ENCODE results near the gene SULF2.
"Not testable (repeated sequence)": the region's sequence is repeated elsewhere in the genome, so short reads cannot be mapped to it uniquely, and the experiment has no call there.

Gene SULF2

GRCh38 chr20:47814632-47815415 is 29.5 kb upstream of the SULF2 start:
- no peak for DNase-seq (ENCODE audit: extremely low spot score)
- POLR2A ChIA-PET, result no interaction called here
- CTCF ChIA-PET, result no interaction called here
- TF ChIP-seq CTCF (IDR thresholded peaks at IDR 0.05; ENCODE audit: control extremely low read depth, extremely low read depth, low read depth, missing control alignments), result no peak

GRCh38 chr20:47810721-47811347 is 25.6 kb upstream of the SULF2 start:
- CTCF ChIA-PET, result no interaction called here
- DNase-seq (ENCODE audit: extremely low spot score), result no peak
- no peak for TF ChIP-seq CTCF (IDR thresholded peaks at IDR 0.05; ENCODE audit: control extremely low read depth, extremely low read depth, low read depth, missing control alignments)
- POLR2A ChIA-PET, result no interaction called here

GRCh38 chr20:47810116-47810677 is 24.9 kb upstream of the SULF2 start:
- TF ChIP-seq CTCF (IDR thresholded peaks at IDR 0.05; ENCODE audit: control extremely low read depth, extremely low read depth, low read depth, missing control alignments), result no peak
- ChIA-PET POLR2A (no interaction called here), CTCF (interaction anchor here (0.9 kb wide), 1 partner anchor 24 kb away, joined by 3 read pairs; no protein-coding TSS in a partner anchor)

GRCh38 chr20:47809161-47809960 is 24.1 kb upstream of the SULF2 start:
- CTCF ChIA-PET, result interaction anchor here (0.9 to 1.6 kb wide), 3 partner anchors 9 to 811 kb away, joined by 3 to 5 read pairs (median 3); no protein-coding TSS in a partner anchor
- POLR2A ChIA-PET, result no interaction called here
- DNase-seq (ENCODE audit: extremely low spot score), result no peak
- no peak for TF ChIP-seq CTCF (IDR thresholded peaks at IDR 0.05; ENCODE audit: control extremely low read depth, extremely low read depth, low read depth, missing control alignments)

More at GRCh38 chr20:47810116-47810677, 24.9 kb upstream of the SULF2 start:
- DNase-seq (ENCODE audit: extremely low spot score), result no peak

- no peak for TF ChIP-seq CTCF (IDR thresholded peaks at IDR 0.05; ENCODE audit: control extremely low read depth, extremely low read depth, low read depth, missing control alignments)
- ChIA-PET POLR2A (no interaction called here), CTCF (interaction anchor here (1.3 kb wide), 1 partner anchor 20 kb away, joined by 4 read pairs; no protein-coding TSS in a partner anchor)
- no peak for DNase-seq (ENCODE audit: extremely low spot score)
Measured at GRCh38 chr20:47805951-47806350, 20.7 kb upstream of the SULF2 start.

GRCh38 chr20:47804972-47805371 is 19.7 kb upstream of the SULF2 start:
- DNase-seq (ENCODE audit: extremely low spot score); POLR2A ChIA-PET: not testable (repeated sequence)
- CTCF ChIA-PET, result interaction anchor here (1.3 kb wide), 1 partner anchor 19 kb away, joined by 4 read pairs; no protein-coding TSS in a partner anchor

- CTCF ChIA-PET; DNase-seq (ENCODE audit: extremely low spot score): not testable (repeated sequence)
Measured at GRCh38 chr20:47804224-47804825, 19.0 kb upstream of the SULF2 start.

More at GRCh38 chr20:47804224-47804825, 19.0 kb upstream of the SULF2 start:
- POLR2A ChIA-PET, result not testable (repeated sequence)

All from GM10248 (cell line).